Activated CD4-positive, alpha-beta memory T cell treated with anti-CD3 and anti-CD28 coated beads for 36 hours (primary cell): Measurements from ENCODE around the gene ZNF319. TPM values are rescaled to one million over a fixed set of nuclear protein-coding genes. Genes with fewer than 3 reads are reported as not detected.
"Not testable (repeated sequence)": the region's sequence is repeated elsewhere in the genome, so short reads cannot be mapped to it uniquely, and the experiment has no call there.

Experiments
- CTCF ChIA-PET: fragments of 350-600 bp; sonication (Branson Sonifier 250); formaldehyde crosslinking; loops from one replicate; lab custom pipeline; 2021; ENCODE audit warnings: antibody characterized with exemption, inconsistent platforms; lab: Charles Lee
- POLR2A ChIA-PET: fragments of 350-600 bp; sonication (Branson Sonifier 250); formaldehyde crosslinking; loops from one replicate; lab custom pipeline; 2021; ENCODE audit warnings: antibody characterized with exemption; lab: Charles Lee
- DNase-seq: peaks from one replicate; pipeline ENCODE4 v3.0.0-alpha.2; 2020
- H3K27ac Mint-ChIP-seq: one replicate; pipeline ENCODE4 v1.8.0; 2021; ENCODE audit warnings: mixed read lengths
- H3K27me3 Mint-ChIP-seq: one replicate; pipeline ENCODE4 v1.8.0; 2021; ENCODE audit warnings: mixed read lengths
- H3K36me3 Mint-ChIP-seq: one replicate; pipeline ENCODE4 v1.8.0; 2021; ENCODE audit warnings: mixed read lengths
- H3K4me1 Mint-ChIP-seq: one replicate; pipeline ENCODE4 v1.8.0; 2021; ENCODE audit warnings: low read depth, mixed read lengths
- H3K4me3 Mint-ChIP-seq: one replicate; pipeline ENCODE4 v1.8.0; 2021; ENCODE audit warnings: mild to moderate bottlenecking, mixed read lengths
- H3K9me3 Mint-ChIP-seq: one replicate; pipeline ENCODE4 v1.8.0; 2021; ENCODE audit warnings: mixed read lengths
- intact Hi-C: fragments of 100-400 bp; cut with micrococcal nuclease; formaldehyde crosslinking; loops from one replicate; pipeline ENCODE4 v1.15.1; 2023
- total RNA-seq, 2 experiments: library from RNA; stranded (reverse); gene quantifications; one replicate each; pipeline ENCODE4 v1.2.3, GENCODE V29; 2021

Gene ZNF319
- total RNA-seq, 2 experiments from 2014 or later, result 6.5 to 8.1 TPM

DNA sequence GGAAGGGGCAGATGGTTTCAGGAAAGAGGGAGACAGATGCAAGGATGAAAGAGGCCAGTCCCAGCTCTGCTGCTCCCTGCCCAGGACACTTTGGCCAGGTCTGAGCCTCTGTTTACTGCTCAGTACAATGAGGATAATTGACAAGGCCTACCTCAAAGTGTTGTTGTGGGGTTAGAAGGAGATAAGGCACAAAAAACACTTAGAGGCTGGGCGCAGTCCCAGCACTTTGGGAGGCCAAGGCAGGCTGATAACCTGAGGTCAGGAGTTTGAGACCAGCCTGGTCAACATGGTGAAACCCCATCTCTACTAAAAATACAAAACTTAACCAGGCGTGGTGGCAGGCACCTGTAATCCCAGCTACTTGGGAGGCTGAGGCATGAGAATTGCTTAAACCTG, 22.4 kb downstream of the ZNF319 start:
- H3K4me3 Mint-ChIP-seq, intact Hi-C loops, POLR2A ChIA-PET, DNase-seq, H3K27ac Mint-ChIP-seq, H3K4me1 Mint-ChIP-seq, CTCF ChIA-PET, H3K27me3 Mint-ChIP-seq, H3K9me3 Mint-ChIP-seq, H3K36me3 Mint-ChIP-seq: not testable (repeated sequence)

DNA sequence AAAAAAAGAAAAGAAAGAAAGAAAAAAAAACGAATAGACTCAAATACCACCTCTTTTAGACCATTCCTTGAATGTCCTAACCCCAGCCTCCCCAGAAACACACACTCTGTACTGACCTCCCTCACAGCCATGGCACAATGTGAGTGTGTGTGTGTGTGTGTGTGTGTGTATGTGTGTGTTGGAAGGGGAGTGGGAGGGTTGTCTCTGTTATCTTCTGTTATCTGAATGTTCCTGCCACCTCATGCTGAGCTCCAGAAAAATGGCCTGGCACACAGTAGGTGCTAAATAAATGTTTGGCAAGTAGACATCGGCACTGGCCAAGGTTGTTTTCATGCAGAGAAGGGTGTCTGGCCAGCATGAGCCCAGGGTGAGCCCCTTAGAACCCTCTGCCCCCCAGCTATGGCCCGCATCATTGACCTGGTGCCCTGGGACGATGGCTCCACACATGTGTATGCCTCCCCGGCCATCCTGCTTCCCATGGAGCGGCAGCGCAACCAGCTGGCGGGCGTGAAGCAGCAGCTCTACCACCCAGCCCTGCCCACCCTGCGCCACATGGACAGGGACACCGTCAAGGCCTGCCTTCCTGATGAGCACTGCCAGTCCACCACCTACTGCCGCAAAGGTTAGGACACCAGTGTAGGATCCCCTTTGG, 22.9 kb downstream of the ZNF319 start:
- H3K4me1 Mint-ChIP-seq, result no peaks in the 10 kb centered on the region
- no peaks in the 10 kb centered on the region for H3K9me3 Mint-ChIP-seq
- ChIA-PET POLR2A (no interaction called here), CTCF (no interaction called here)
- no peaks in the 10 kb centered on the region for H3K27me3 Mint-ChIP-seq
- H3K27ac Mint-ChIP-seq, result no peak overlapping the region
- DNase-seq, result no peak
- no peak overlapping the region for H3K4me3 Mint-ChIP-seq
- no peaks in the 10 kb centered on the region for H3K36me3 Mint-ChIP-seq
- intact Hi-C loops, result no loop called here

DNA sequence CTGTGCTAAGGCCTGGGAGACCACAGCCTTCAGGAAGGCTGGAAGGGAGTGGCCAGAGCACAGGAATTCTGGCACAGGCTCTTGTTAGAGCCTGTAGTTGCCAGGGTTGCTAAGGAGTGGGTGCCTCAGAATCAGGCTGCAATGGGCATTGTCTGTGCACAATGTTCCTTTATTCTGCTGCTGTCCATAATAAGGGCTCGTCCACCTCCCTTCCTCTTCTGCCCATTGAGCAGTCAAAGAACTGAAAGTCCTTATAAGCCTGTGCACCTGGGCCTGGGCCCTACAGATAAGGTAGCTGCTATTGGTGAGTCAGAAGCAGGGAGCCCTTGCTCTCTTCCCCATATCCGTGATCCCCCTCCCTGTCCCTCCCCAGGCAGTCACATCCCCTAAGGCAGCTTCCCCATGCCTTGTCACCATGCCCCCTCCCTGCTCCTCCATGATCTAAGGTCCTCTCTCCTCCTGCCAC, 24.1 kb downstream of the ZNF319 start:
- no peak overlapping the region for H3K4me3 Mint-ChIP-seq
- no peak for DNase-seq

DNA sequence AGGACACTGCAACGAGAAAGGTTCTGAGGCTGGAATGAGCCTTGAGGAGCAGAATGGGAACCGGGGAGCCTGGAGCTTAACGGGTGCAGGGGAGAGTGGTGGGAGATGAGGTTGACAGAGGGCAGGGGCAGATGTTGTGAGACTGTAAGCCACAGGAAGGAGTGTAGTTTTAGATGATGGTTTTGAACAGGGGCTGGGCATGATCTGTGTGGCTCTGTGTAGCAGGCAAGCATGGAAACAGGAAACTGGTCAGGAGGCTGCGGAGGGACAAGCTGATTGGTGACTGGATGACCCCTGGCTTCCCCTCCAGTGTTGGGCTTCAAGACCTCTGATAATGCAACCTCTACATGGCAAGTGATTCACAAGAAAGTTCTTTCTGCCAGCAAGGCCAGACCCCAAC, 28.2 kb downstream of the ZNF319 start:
- Mint-ChIP-seq H3K4me3 (no peak overlapping the region), H3K27me3 (no peaks in the 10 kb centered on the region), H3K27ac (no peak overlapping the region), H3K36me3 (no peaks in the 10 kb centered on the region), H3K4me1 (no peaks in the 10 kb centered on the region), H3K9me3 (no peaks in the 10 kb centered on the region)
- no peak for DNase-seq
- ChIA-PET CTCF (no interaction called here), POLR2A (no interaction called here)
- intact Hi-C loops, result no loop called here

More for the DNA sequence above, 24.1 kb downstream of the ZNF319 start:
- Mint-ChIP-seq H3K4me1 (no peaks in the 10 kb centered on the region), H3K27ac (no peak overlapping the region), H3K9me3 (no peaks in the 10 kb centered on the region), H3K27me3 (no peaks in the 10 kb centered on the region), H3K36me3 (no peaks in the 10 kb centered on the region)
- intact Hi-C loops, result no loop called here
- CTCF ChIA-PET, result no interaction called here
- POLR2A ChIA-PET, result no interaction called here

DNA sequence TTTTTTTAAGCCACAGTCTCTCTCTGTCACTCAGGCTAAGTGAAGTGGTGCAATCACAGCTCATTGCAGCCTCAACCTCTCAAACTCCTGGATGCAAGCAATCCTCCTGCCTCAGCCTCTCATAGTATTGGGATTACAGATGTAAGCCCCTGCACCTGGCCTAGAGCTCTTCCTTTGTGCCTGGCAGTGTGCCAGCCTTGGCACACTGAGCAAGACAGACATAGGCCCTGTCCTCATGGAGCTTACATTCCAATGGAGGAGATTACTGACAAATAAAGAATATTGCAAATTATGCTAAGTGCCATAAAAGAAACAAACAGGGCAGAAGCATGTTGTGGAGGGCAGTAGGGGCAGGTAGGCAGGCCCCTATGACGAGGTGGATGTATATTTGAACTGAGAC, 28.6 kb downstream of the ZNF319 start:
- Mint-ChIP-seq H3K4me3 (no peak overlapping the region), H3K9me3 (no peaks in the 10 kb centered on the region), H3K27me3 (no peaks in the 10 kb centered on the region), H3K4me1 (no peaks in the 10 kb centered on the region), H3K27ac (no peak overlapping the region), H3K36me3 (no peaks in the 10 kb centered on the region)
- ChIA-PET CTCF (no interaction called here), POLR2A (no interaction called here)
- no peak for DNase-seq
- intact Hi-C loops, result no loop called here

DNA sequence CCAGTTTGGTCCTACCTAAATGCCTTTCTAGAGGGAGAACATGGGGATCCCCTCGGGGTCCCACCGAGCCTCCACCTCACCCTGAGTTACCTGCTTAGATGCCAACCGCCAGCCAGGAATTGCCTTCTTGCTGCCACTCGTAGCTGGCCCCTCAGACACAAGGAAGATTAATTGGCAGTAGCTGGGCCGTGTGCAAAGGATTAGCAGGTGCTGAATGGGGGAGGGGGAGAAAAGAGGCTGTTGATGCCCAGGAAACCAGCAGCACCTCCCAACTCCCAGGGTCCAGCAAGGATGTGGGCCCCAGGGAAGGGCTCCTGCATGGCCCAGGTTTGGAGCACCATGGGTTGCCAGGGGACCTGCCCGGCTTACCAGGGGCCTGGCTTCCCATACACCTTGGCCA, 29.5 kb downstream of the ZNF319 start, which contains the start of gene CNGB1:
Gene CNGB1 (minus strand): TSS at position 159 of the 400 bp plus-strand sequence. CDS start 3,842 bp downstream, outside the sequence.
- Mint-ChIP-seq H3K36me3 (no peaks in the 10 kb centered on the region), H3K27me3 (no peaks in the 10 kb centered on the region), H3K4me3 (no peak within 1 kb of the TSS), H3K9me3 (no peaks in the 10 kb centered on the region), H3K27ac (no peak within 1 kb of the TSS), H3K4me1 (no peaks in the 10 kb centered on the region)
- ChIA-PET POLR2A (no interaction called here), CTCF (no interaction called here)
- intact Hi-C loops, result no loop called here
- DNase-seq, result no peak

DNA sequence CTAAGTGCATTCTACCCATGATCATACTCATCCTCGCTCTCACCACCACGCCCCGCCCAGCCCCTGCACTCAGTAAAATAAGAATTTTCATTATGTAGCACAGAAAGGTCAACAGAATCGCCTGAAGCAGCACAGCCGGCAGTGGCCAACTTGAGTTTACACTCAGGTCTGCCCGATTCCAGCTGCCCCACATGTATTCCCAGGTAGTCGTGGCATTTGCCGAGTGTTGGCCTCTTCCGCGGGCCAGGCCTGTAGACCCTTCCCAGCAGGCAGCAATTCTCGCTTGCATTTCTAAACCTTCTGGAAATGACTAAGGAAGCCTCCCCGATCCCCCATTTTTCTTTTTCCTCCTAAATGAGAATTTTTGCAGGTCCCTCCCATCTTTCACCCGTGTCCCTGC, 30.2 kb downstream of the ZNF319 start:
- intact Hi-C loops, result no loop called here
- H3K4me1 Mint-ChIP-seq, result no peaks in the 10 kb centered on the region
- H3K9me3 Mint-ChIP-seq, result no peaks in the 10 kb centered on the region
- ChIA-PET CTCF (no interaction called here), POLR2A (no interaction called here)
- H3K27ac Mint-ChIP-seq, result no peak overlapping the region
- H3K4me3 Mint-ChIP-seq, result no peak overlapping the region
- H3K36me3 Mint-ChIP-seq, result no peaks in the 10 kb centered on the region
- DNase-seq, result no peak
- H3K27me3 Mint-ChIP-seq, result no peaks in the 10 kb centered on the region

DNA sequence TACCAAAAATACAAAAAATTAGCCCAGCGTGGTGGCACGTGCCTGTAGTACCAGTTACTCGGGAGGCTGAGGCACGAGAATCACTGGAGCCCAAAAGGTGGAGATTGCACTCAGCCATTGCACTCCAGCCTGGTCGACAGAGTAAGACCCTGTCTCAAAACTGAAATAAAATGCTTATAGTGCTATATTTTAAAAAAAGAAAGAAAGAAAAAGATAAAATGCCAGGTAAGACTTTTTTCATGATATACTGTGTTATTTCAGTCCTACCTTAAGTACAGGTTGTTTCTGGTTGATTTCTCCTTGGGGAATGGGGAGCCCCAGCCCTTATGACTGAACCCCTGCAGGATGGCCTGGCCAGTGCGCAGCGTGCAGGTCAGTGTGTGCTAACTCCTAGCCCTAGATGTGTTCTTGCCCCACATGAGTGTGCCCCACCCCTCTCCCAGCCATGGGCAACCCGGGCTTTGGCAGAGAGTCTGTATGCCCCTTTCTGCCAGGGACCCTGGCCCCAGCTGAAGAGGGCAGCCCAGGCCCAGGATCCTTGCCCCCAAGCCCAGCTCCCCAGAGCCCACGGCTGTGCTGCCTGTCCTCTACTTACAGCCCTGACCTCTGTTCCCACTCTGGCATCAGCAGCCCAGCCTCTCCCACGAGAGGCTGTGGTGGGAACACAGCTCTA, 30.9 kb downstream of the ZNF319 start:
- Mint-ChIP-seq H3K4me1 (no peaks in the 10 kb centered on the region), H3K27ac (no peak overlapping the region), H3K4me3 (no peak overlapping the region), H3K27me3 (no peaks in the 10 kb centered on the region), H3K36me3 (no peaks in the 10 kb centered on the region), H3K9me3 (no peaks in the 10 kb centered on the region)
- CTCF ChIA-PET, result no interaction called here
- intact Hi-C loops, result no loop called here
- POLR2A ChIA-PET, result no interaction called here
- no peak for DNase-seq

DNA sequence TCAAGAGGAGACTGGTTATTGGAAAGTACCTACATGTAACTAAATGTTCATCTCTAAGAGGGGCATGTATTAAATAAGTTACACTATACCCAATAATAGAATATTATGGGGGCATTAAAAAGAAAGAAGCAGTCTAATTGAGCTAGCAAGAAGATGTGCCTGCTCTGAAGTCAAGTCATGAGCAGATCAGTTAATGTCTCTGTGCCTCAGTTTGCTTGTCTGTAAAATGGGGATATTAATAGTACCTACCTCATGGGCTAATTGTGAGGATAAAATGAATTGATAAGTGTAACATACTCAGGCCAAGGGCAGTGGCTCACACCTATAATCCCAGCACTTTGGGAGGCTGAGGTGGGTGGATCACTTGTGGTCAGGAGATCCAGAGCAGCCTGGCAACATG, 32.6 kb downstream of the ZNF319 start:
- POLR2A ChIA-PET, result no interaction called here
- intact Hi-C loops, result no loop called here
- no peaks in the 10 kb centered on the region for H3K27me3 Mint-ChIP-seq
- H3K9me3 Mint-ChIP-seq, result no peaks in the 10 kb centered on the region
- no peak for DNase-seq
- no peaks in the 10 kb centered on the region for H3K4me1 Mint-ChIP-seq
- CTCF ChIA-PET, result no interaction called here
- H3K36me3 Mint-ChIP-seq, result no peaks in the 10 kb centered on the region
- no peak overlapping the region for H3K27ac Mint-ChIP-seq
- H3K4me3 Mint-ChIP-seq, result no peak overlapping the region

DNA sequence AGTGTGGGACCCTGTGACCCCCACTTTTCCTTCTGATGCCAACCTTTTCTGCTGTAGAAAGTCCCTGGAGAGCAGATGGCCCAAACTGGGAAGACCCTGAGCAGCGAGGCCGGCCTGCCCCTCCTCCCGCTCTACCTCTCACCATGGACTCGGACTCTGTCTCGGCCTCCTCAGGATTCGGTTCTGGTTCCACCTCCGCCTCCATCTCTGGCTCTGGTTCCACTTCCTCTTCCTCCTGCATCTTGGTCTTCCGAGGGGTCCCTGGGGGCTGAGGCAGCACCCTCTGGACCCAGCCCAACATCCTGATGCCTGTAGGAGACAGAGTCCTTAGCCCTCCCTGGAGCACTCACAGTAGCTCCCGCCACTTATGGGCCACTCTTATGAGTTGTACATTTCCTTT, 33.5 kb downstream of the ZNF319 start:
- CTCF ChIA-PET, result no interaction called here
- POLR2A ChIA-PET, result no interaction called here
- Mint-ChIP-seq H3K9me3 (no peaks in the 10 kb centered on the region), H3K36me3 (no peaks in the 10 kb centered on the region), H3K27me3 (no peaks in the 10 kb centered on the region), H3K27ac (no peak overlapping the region), H3K4me3 (no peak overlapping the region), H3K4me1 (no peaks in the 10 kb centered on the region)
- DNase-seq, result no peak
- intact Hi-C loops, result no loop called here

DNA sequence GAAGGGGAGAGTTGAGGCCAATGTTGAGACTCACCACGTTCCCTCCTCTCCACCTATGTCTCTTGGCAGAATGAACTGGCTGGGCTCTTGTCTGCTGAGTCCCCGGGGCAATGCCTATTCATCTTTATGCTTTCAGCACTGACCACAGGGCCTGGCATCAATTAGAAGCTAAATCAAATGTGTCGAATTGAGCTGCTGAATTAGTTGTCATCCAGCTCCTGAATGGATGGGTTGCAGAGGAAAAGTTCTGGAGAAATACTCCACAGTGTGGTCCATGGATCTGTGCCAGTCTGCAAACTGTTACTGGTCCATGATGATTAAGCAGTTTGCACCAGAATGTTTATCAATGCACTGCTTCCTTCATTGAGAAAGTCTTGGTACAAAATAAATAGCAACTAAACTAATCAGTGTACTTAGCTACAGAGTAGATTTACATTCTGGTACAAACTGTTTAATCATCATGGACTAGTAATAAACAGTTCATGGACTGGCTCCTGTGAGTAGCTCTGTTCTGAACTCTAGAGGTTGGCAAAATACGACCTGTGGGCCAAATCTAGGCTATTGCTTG, 34.2 kb downstream of the ZNF319 start:
- Mint-ChIP-seq H3K36me3 (no peaks in the 10 kb centered on the region), H3K27ac (no peak overlapping the region), H3K9me3 (no peaks in the 10 kb centered on the region), H3K4me1 (no peaks in the 10 kb centered on the region), H3K4me3 (no peak overlapping the region), H3K27me3 (no peaks in the 10 kb centered on the region)
- CTCF ChIA-PET, result no interaction called here
- intact Hi-C loops, result no loop called here
- POLR2A ChIA-PET, result no interaction called here
- DNase-seq, result no peak

DNA sequence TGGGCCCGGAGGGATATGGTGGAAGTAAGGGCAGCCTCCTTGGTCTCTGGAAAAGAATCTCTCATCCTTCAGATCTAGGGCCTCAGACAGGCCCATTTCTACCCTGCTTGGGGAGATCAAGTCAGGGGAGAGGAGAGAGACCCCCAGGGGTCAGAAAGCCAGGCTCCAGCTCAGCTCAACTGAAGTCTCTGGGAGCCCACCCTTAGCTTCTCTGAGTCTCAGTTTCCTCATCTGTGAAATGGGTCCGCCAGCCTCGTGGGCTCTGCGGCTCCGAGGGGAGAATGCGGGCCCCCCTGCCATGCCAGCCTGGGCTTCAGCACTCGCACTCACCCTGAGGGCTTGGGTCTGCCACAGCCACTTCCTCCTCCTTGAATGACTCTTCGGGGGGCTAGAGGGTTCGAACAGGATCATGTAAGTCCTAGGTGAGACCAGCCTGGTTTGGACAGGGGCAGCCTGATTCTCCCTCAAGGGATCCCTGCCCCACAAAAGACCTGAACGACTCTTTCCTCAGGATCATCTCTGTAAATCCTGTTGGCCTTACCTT, 36.2 kb downstream of the ZNF319 start:
- Mint-ChIP-seq H3K27me3 (no peaks in the 10 kb centered on the region), H3K4me3 (no peak overlapping the region), H3K4me1 (no peaks in the 10 kb centered on the region), H3K9me3 (no peaks in the 10 kb centered on the region), H3K36me3 (no peaks in the 10 kb centered on the region), H3K27ac (no peak overlapping the region)
- ChIA-PET POLR2A (no interaction called here), CTCF (interaction anchor here (0.6 kb wide), 1 partner anchor 42 kb away, joined by 6 read pairs; no protein-coding TSS in a partner anchor)
- DNase-seq, result no peak
- intact Hi-C loops, result no loop called here
